ENCODE data around the gene TAF13.
"Not testable (repeated sequence)": the region's sequence is repeated elsewhere in the genome, so short reads cannot be mapped to it uniquely, and the experiment has no call there.

TAF13 gene

GRCh38 chr1:109048335-109048734 lies 27.5 kb downstream of the TAF13 start:
- H3K4me3 ChIP-seq (ENCODE audit: low read depth, low read length): no peak overlapping the region

- H3K4me3 ChIP-seq (ENCODE audit: low read depth, low read length): no peak overlapping the region
Observed at GRCh38 chr1:109047339-109047738, 28.5 kb downstream of the TAF13 start.

GRCh38 chr1:109046671-109047070 lies 29.1 kb downstream of the TAF13 start:
- no peak overlapping the region for H3K4me3 ChIP-seq (ENCODE audit: low read depth, low read length)

- no peak overlapping the region for H3K4me3 ChIP-seq (ENCODE audit: low read depth, low read length)
Observed at GRCh38 chr1:109045595-109045994, 30.2 kb downstream of the TAF13 start.

- H3K4me3 ChIP-seq (ENCODE audit: low read depth, low read length): peak within 1 kb of the TSS; percentile 86
Observed at GRCh38 chr1:109041621-109042468, 34.0 kb downstream of the TAF13 start, which contains the start of gene WDR47. Gene WDR47 (minus strand): TSS chr1:109042102. CDS start chr1:109023512, 18,590 bp downstream.

- H3K4me3 ChIP-seq (ENCODE audit: low read depth, low read length): peak overlapping the region; percentile 86
Observed at GRCh38 chr1:109040989-109041620, 34.7 kb downstream of the TAF13 start.

GRCh38 chr1:109040627-109040988 lies 35.2 kb downstream of the TAF13 start:
- H3K4me3 ChIP-seq (ENCODE audit: low read depth, low read length): peak overlapping the region; percentile 86

GRCh38 chr1:109034382-109034781 lies 41.4 kb downstream of the TAF13 start:
- no peak overlapping the region for H3K4me3 ChIP-seq (ENCODE audit: low read depth, low read length)

GRCh38 chr1:109029493-109029892 lies 46.3 kb downstream of the TAF13 start:
- not testable (repeated sequence) for H3K4me3 ChIP-seq (ENCODE audit: low read depth, low read length)

GRCh38 chr1:109027841-109028240 lies 48.0 kb downstream of the TAF13 start:
- H3K4me3 ChIP-seq (ENCODE audit: low read depth, low read length): no peak overlapping the region

GRCh38 chr1:109025694-109026093 lies 50.1 kb downstream of the TAF13 start:
- H3K4me3 ChIP-seq (ENCODE audit: low read depth, low read length): no peak overlapping the region

- H3K4me3 ChIP-seq (ENCODE audit: low read depth, low read length): no peak overlapping the region
Observed at GRCh38 chr1:109024646-109025045, 51.2 kb downstream of the TAF13 start.

GRCh38 chr1:109020693-109021257 lies 55.0 kb downstream of the TAF13 start:
- H3K4me3 ChIP-seq (ENCODE audit: low read depth, low read length): no peak overlapping the region

- not testable (repeated sequence) for H3K4me3 ChIP-seq (ENCODE audit: low read depth, low read length)
Observed at GRCh38 chr1:109017719-109018118, 58.1 kb downstream of the TAF13 start.

- no peak overlapping the region for H3K4me3 ChIP-seq (ENCODE audit: low read depth, low read length)
Observed at GRCh38 chr1:109017134-109017533, 58.7 kb downstream of the TAF13 start.
